ENCODE data around the gene ODC1.

The ODC1 gene

DNA sequence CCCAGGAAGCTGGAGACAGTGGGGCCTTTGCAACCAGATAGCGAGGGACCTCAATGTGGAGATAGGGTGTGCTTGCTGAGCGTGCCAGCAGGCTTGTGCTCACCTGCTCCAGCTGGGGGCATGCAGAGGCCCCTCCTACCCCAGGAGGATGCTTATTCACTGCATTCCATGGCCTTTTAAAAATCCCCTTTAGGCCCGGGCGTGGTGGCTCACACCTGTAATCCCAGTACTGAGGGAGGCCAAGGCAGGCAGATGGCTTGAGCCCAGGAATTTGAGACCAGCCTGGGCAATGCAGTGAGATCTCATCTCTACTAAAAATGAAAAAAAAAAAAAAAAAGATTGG, 54.5 kb downstream of the ODC1 start:
- CTCF ChIA-PET: interaction anchor here (0.7 kb wide), 1 partner anchor 15 kb away, joined by 3 read pairs; no protein-coding TSS in a partner anchor
- POLR2A ChIA-PET: no interaction called here
- no peak for TF ChIP-seq IKZF3 (tag by site-specific recombination; IDR thresholded peaks at IDR 0.05)
- TF ChIP-seq ZNF48 (tag by site-specific recombination; IDR thresholded peaks at IDR 0.05): no peak
- TF ChIP-seq, protein P1, sequence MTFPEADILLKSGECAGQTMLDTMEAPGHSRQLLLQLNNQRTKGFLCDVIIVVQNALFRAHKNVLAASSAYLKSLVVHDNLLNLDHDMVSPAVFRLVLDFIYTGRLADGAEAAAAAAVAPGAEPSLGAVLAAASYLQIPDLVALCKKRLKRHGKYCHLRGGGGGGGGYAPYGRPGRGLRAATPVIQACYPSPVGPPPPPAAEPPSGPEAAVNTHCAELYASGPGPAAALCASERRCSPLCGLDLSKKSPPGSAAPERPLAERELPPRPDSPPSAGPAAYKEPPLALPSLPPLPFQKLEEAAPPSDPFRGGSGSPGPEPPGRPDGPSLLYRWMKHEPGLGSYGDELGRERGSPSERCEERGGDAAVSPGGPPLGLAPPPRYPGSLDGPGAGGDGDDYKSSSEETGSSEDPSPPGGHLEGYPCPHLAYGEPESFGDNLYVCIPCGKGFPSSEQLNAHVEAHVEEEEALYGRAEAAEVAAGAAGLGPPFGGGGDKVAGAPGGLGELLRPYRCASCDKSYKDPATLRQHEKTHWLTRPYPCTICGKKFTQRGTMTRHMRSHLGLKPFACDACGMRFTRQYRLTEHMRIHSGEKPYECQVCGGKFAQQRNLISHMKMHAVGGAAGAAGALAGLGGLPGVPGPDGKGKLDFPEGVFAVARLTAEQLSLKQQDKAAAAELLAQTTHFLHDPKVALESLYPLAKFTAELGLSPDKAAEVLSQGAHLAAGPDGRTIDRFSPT (tag by site-specific recombination; IDR thresholded peaks at IDR 0.05): no peak
- TF ChIP-seq ZNF248 (tag by site-specific recombination; IDR thresholded peaks at IDR 0.05): no peak
- no peak for TF ChIP-seq ZNF747 (tag by site-specific recombination; IDR thresholded peaks at IDR 0.05)
- no peak for TF ChIP-seq ZNF555 (tag by site-specific recombination; conservative IDR thresholded peaks at IDR 0.05)
- TF ChIP-seq ZBTB7A (tag by site-specific recombination; IDR thresholded peaks at IDR 0.05; ENCODE audit: low read depth): no peak
- TF ChIP-seq, protein P2, sequence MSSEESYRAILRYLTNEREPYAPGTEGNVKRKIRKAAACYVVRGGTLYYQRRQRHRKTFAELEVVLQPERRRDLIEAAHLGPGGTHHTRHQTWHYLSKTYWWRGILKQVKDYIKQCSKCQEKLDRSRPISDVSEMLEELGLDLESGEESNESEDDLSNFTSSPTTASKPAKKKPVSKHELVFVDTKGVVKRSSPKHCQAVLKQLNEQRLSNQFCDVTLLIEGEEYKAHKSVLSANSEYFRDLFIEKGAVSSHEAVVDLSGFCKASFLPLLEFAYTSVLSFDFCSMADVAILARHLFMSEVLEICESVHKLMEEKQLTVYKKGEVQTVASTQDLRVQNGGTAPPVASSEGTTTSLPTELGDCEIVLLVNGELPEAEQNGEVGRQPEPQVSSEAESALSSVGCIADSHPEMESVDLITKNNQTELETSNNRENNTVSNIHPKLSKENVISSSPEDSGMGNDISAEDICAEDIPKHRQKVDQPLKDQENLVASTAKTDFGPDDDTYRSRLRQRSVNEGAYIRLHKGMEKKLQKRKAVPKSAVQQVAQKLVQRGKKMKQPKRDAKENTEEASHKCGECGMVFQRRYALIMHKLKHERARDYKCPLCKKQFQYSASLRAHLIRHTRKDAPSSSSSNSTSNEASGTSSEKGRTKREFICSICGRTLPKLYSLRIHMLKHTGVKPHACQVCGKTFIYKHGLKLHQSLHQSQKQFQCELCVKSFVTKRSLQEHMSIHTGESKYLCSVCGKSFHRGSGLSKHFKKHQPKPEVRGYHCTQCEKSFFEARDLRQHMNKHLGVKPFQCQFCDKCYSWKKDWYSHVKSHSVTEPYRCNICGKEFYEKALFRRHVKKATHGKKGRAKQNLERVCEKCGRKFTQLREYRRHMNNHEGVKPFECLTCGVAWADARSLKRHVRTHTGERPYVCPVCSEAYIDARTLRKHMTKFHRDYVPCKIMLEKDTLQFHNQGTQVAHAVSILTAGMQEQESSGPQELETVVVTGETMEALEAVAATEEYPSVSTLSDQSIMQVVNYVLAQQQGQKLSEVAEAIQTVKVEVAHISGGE (tag by site-specific recombination; conservative IDR thresholded peaks at IDR 0.05; ENCODE audit: low read depth): no peak
- no peak for TF ChIP-seq ZNF677 (tag by site-specific recombination; IDR thresholded peaks at IDR 0.05)
- TF ChIP-seq ZNF202 (tag by site-specific recombination; IDR thresholded peaks at IDR 0.05; ENCODE audit: borderline replicate concordance): no peak
- TF ChIP-seq ZNF214 (tag by site-specific recombination; IDR thresholded peaks at IDR 0.05; ENCODE audit: borderline replicate concordance): no peak
- TF ChIP-seq ZNF140 (tag by site-specific recombination; IDR thresholded peaks at IDR 0.05): no peak
- no peak for TF ChIP-seq ZBTB1 (tag by site-specific recombination; IDR thresholded peaks at IDR 0.05)
- TF ChIP-seq ZIC2 (tag by site-specific recombination; IDR thresholded peaks at IDR 0.05): no peak

DNA sequence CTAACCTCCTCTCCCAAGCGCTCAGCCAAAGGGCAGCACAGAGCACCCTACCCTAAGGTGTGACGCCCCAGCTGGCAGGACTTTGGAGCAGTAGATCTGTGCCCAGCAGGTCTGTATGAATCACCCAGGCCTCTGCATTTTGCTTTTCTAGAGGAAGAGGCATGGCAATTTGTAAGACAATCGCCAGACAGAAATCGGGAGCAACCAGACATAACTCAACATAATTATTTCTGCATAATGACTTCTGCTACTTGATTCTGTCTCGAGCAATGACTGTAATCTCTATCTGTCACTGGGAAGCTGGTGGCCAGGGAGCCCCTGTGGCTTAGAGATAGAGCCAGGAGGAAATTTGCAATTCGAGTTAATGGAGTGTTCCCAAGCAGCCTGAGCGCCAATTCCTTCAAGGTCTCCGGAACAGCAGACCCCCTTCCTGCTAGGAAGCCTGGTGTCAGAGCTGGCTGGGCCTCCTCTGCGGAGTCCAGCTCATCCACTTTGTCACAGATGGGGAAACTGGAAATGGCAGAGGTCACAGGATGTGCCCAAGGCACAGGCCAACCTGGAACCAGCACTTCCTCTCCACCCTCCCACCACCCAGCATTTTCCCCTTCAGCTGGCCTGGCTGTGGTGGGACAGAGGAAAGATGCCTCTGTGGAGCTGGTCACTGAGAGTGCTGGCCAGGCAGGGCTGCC, 55.0 kb downstream of the ODC1 start:
- TF ChIP-seq ZNF548 (tag by site-specific recombination; IDR thresholded peaks at IDR 0.05): no peak
- TF ChIP-seq ZNF146 (tag by site-specific recombination; IDR thresholded peaks at IDR 0.05): no peak
- no peak for TF ChIP-seq ZNF514 (tag by site-specific recombination; IDR thresholded peaks at IDR 0.05)
- TF ChIP-seq ZNF16 (tag by site-specific recombination; IDR thresholded peaks at IDR 0.05; ENCODE audit: low read depth): no peak
- no peak for TF ChIP-seq ZNF174 (tag by site-specific recombination; IDR thresholded peaks at IDR 0.05)
- Histone ChIP-seq H3K4me1 (ENCODE audit: control insufficient read depth, insufficient read depth, low read length) (no peaks in the 10 kb centered on the region), H3K4me3 (ENCODE audit: low read depth, low read length) (no peak overlapping the region), H3K27ac (ENCODE audit: extremely low read depth, low read depth, low read length) (no peak overlapping the region), H3K36me3 (ENCODE audit: control insufficient read depth in 2 of 2, insufficient read depth in 1 of 2, low read length in 2 of 2) (no peaks in the 10 kb centered on the region), H3K9me3 (ENCODE audit: control insufficient read depth, insufficient read depth, low read depth, low read length) (no peaks in the 10 kb centered on the region)
- CTCF ChIA-PET: interaction anchor here (0.7 to 2.2 kb wide), 2 partner anchors 15 to 16 kb away, joined by 3 to 9 read pairs; no protein-coding TSS in a partner anchor
- POLR2A ChIA-PET: no interaction called here

More for the DNA sequence above, 54.5 kb downstream of the ODC1 start:
- no peak overlapping the region for H3K27ac ChIP-seq (ENCODE audit: extremely low read depth, low read depth, low read length)
- H3K4me3 ChIP-seq (ENCODE audit: low read depth, low read length): no peak overlapping the region
- H3K36me3 ChIP-seq (ENCODE audit: control insufficient read depth in 2 of 2, insufficient read depth in 1 of 2, low read length in 2 of 2): no peaks in the 10 kb centered on the region
- H3K4me1 ChIP-seq (ENCODE audit: control insufficient read depth, insufficient read depth, low read length): no peaks in the 10 kb centered on the region
- no peaks in the 10 kb centered on the region for H3K9me3 ChIP-seq (ENCODE audit: control insufficient read depth, insufficient read depth, low read depth, low read length)
